HG03520 (cell line): Measurements from ENCODE around the gene HABP2.

ENCODE experiments used
- ATAC-seq: cut with Tn5 transposase; IDR thresholded peaks from one replicate; pipeline ENCODE4 v1.9.1; 2021; ENCODE audit warnings: mild to moderate bottlenecking, moderate library complexity; ENCODE audit not compliant: unreplicated experiment

Gene HABP2

GRCh38 chr10:113525713-113526112 lies 27.1 kb upstream of the HABP2 start:
- no peak for ATAC-seq

DNA sequence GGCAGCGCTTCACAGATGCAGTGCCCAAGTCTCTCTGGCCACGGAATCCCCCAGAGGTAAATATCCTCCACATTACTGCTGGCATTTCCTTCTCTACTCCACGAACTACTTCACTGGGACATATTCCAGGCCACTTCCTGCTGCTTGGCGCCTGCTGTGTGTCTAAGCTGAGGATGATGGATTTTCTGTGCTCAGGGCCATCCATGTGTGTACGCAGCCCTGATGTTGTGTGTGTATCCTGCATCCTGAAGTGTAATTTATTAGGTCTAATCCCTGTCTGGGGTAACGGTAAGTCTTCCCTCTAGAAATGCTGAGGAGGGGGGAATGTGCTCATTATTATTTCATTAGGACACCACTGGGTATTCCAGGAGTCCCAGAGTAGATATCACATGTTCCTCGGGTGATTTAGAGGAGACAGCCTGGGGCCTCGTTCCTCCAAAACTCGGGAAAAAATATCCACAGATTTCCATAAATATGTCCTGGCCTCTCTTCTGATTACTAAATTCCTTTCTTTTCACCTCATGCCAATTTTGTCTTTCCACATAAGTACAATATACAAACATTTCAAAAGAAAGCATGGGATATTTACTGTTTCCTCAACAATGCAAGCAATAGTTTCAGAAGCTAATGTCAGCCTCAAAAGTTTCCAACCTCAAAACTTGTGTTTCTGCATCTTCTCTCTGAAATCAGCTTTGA lies 25.5 kb upstream of the HABP2 start:
- no peak for ATAC-seq

DNA sequence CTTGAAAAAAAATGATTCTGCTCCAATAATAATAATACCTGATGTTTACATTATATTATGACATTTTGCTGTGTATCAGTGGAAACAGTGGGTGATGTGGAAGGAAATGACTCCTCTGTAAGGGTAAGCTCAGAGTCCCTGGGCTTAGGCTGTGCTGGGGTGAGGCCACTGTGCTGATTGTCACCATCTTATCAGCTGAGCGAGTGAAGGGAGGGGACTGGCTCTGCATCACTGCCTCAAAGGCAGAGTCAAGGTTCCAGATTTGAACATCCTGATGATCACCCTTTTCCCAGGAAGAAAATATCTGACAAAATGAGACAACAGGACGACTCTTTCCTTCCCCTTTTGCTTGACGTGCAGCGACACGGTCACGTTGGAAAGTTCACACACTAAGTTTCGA lies 24.0 kb upstream of the HABP2 start:
- no peak for ATAC-seq

- ATAC-seq: no peak
Measured at GRCh38 chr10:113529575-113529974, 23.3 kb upstream of the HABP2 start.

DNA sequence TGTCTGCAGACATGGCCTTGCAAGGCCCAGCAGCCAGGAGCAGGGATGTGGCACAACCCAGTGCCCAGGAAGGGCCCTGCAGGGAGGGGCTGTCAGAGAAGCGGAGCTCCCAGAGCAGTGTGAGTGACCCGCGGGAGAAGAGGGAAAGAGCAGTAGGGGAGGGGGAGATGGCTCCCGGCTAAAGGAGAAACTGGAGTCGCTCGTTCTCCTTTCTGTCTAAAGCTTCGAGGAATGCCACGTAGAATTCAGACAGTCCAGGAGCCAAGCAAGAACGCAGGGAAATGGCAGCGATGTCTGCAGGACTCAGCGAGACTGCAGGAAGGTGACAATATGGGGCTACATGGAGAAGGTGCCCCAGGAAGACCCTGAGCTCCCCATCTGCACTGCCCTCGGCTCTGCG lies 22.4 kb upstream of the HABP2 start:
- ATAC-seq: no peak

DNA sequence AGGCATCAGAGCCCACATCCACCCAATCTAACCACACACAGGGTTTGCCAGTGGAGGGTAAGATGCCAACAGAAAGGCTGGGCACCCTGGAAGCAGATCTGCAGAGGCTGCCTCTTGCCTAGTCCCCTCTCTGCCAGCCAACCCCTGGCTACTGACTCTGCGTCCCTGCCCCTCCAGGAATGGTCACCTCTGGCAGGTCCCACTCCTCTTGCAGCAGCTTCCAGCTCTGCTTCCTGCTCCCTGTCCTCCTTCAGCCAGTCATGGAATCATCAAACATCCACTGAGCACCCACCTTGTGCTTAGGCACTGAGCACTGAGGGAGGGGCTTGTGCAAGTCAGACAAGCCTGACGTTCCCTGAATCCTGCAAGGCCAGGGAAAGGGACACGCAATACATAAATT lies 20.1 kb upstream of the HABP2 start:
- no peak for ATAC-seq

DNA sequence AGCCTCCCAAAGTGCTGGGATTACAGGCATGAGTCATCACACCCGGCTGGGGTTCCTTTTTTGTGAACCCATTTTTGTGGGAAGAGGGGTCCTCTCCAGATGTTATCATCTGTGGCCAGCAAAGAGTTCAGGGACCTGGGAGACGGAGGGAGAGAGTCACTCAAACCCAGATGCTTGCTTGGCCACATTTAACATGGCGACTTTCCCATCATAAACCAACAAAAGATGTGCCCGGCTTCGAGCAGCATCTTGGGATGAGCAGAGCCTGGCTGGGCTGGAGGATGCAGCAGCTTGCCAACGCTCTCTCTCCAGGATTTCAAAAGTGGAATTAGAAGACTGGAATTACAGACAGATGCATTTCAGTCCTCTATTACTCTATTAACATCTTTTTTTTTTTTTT lies 19.1 kb upstream of the HABP2 start:
- ATAC-seq: no peak

- ATAC-seq: no peak
Measured at GRCh38 chr10:113534423-113534822, 18.4 kb upstream of the HABP2 start.

DNA sequence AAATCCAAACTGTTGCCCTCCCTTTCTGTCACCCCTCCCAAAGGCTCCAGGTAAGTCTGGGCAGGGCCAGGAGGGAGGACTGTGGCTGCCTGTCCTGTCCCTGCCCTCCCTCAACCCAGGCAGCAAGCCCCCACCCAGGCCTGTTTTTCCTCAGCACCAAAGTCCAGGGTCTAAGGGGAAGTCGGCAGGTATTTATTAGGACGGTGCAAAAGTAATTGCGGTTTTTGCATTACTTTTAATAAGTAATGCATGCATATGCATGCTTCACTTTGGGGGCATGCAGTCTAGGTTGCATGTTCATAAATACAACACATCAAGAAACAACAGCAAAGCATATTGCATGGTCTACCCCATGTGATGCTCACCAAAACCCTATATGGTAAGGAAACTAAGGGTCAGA lies 15.2 kb upstream of the HABP2 start:
- no peak for ATAC-seq

DNA sequence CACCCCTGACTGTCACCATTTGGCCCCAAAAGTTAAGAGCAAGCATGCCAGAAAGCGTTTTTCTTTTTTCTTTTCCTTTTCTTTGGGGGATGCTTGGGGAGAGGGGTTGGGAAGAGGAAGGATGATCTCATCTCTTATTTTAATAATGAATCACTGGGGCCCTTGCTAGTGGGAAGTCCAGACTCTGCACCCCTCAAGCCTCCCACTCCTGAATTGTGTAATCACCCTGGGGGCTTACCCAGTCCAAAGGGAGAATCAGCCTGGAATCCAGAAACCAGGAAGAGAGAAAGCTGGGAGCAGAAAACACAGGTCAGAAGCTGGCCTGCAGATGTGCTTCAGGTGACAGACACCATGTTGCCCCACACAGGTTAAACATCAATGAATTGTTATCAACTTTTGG lies 14.7 kb upstream of the HABP2 start:
- no peak for ATAC-seq

DNA sequence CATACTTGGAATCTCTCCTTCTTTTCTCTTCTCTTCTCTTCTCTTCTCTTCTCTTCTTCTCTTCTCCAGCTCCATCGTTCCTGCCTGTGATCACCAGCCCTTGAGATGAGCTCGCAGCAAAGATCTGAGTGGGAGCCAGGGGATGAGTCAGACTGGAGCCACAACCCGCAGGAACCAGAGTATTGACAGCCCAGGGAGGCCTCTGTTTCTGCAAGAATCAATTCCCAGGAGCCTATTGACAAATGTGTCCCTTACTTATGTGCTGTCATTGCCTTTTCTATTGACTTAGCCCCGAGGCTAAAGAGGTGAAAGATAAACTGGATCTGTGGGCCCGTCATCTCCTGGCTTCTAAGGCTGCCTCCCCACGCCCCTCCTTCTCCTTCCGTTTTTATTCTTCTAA lies 13.1 kb upstream of the HABP2 start:
- ATAC-seq: no peak

- no peak for ATAC-seq
Measured at GRCh38 chr10:113540845-113541548, 11.9 kb upstream of the HABP2 start.

GRCh38 chr10:113541549-113541927 lies 11.3 kb upstream of the HABP2 start:
- no peak for ATAC-seq

- no peak for ATAC-seq
Measured at GRCh38 chr10:113543107-113543955, 9.5 kb upstream of the HABP2 start.

DNA sequence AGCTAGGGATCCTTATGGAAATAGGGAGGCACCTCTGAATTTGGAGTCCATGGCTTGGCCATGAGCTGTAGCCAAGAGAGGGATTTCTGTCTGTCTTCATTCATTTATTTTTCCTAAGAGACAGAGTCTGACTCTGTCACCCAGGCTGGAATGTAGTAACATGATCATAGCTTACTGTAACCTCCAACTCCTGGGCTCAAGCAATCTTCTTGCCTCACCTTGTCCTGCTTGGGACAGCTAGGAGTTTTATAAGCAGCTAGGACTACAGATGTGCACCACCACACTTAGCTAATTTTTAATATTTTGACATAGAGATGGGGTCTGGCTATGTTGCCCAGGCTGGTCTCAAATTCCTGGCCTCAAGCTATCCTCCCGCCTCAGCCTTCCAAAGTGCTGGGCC lies 8.5 kb upstream of the HABP2 start:
- ATAC-seq: no peak

- ATAC-seq: no peak
Measured at GRCh38 chr10:113547426-113547825, 5.4 kb upstream of the HABP2 start.

DNA sequence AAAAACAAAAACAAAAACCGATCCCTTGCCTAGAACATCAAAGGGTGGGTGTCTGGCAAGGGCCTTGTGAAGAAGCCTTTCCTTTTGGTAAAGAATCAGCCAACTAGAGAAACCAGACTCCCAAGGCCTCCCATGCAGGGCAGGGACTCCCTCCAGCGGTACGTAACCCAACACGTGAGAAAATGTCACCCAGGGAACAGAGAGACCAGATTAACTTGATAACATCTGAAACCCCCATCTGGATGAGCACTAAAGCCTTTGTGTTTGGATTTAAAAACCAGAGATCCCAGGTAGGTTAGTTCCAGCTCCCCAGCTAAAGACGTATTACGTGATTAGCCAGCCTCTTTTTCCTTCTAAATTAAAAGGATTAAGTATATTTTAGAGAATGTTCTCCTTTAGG lies 3.0 kb upstream of the HABP2 start:
- ATAC-seq: no peak

DNA sequence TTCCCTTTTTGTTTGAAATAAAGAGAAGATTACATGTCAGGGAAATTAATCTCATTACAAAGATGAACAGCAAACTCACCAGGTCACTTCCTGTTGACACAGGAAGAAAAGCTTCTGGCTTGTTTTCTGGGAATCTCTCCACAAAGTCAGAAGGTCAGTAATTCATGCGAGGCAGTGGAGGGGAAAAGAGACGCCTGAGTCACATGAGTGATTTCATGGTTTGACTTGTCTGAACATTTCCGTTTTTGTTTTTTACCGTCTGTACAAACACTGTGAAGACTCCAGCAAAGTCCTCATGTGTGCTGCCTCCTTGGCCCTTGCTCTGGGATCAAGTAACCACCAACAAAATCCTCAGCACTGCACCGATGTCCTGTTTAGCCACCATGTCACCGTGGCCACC lies 2.5 kb upstream of the HABP2 start:
- no peak for ATAC-seq

DNA sequence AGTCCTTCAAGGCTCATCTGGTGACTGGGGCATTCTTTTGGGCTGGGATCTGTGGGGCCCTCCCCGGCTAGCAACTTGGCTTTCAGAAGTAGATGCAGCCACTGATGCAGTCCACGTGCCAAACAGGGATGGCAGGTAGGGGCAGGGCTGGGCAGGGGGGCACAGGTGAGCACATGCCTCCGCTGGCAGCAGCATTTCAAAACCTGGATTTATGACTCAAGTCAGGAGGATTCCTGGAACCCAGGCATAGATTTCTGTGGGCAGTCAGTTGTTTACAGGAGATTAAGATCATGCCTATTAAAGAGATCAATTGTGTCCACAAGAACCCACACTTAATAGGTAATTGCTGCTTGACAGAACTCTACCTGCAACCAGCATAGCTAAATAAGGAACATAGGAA lies 839 bp upstream of the HABP2 start:
- ATAC-seq: no peak

DNA sequence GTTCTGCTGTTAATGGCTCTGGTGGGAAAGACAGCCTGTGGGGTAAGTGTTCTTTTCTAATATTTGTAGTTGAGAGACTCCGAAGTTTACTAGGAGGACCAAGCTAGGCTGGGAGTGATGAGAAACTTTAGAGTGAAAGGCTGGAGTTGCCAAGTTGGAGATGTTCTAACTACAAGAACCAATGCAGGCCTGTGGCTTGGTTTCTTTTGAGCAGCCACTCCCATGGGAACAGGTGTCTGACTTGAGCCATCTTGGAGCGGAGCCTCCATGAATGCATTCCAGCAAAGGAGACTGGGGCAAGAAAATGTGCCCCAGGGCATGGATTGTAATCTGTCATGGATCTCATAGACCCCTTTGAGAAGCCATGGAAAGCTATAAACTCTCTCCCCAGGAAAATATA lies 296 bp downstream of the HABP2 start:
- ATAC-seq: no peak

- no peak for ATAC-seq
Measured at GRCh38 chr10:113554214-113554613, 1.4 kb downstream of the HABP2 start.

DNA sequence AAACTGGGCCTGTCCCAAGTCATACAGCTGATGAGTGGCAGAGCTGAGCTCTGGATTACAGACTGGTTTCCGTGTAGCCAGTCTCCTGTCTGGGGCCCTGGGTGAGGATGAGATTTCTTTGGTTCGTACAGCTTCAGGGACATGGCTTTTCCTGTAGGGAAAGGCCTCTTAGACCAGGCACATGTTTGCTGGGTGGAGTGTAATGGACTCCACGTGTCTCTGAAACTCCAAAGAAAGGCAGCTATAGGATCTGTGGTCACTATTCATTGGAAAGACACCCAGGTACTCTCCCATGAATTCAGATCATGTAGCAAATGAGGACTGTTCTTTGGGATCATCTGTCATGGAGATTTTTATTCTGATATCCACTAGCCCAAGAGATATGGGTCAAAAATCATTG lies 2.4 kb downstream of the HABP2 start:
- no peak for ATAC-seq
